HG03432 (cell line): Measurements from ENCODE around the gene SOCS3.
"Not testable (repeated sequence)": the region's sequence is repeated elsewhere in the genome, so short reads cannot be mapped to it uniquely, and the experiment has no call there.

Experiments used
- ATAC-seq: cut with Tn5 transposase; IDR thresholded peaks from one replicate; pipeline ENCODE4 v1.9.1; 2021; ENCODE audit warnings: mild to moderate bottlenecking, moderate library complexity; ENCODE audit not compliant: unreplicated experiment

Gene SOCS3

DNA sequence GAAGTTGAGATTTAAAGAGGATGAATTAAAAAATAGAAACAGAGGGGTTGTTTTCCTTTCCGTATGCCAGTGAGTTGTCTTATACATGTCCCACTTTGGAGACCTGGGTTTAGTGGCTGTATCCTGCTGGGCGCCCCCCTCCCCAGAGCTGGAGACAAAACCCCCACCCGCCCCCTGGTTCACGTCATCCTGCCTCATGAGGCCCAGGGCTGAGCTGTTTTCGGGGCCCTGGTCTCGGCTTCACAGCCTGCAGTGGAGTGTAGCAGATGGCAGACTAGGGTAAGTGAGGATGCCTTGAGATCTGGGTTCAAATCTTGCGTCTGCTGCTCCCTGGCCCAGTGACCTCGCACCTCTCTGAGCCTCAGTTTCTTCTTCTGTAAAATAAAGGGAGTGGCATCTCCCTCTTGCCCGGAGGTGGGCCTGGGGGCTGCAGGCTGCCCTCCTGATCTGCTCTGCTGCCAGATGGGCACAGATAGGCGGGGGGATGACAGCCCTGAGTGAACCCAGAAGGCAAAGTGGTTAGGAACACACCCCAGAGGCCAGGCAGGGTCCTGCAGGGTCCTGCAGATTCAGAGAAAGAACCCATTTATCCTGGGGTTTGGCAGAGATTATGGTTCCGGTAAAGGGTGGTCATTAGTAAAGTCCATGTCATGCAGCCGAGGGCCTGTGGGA is 45.1 kb downstream of the SOCS3 start:
- no peak for ATAC-seq

DNA sequence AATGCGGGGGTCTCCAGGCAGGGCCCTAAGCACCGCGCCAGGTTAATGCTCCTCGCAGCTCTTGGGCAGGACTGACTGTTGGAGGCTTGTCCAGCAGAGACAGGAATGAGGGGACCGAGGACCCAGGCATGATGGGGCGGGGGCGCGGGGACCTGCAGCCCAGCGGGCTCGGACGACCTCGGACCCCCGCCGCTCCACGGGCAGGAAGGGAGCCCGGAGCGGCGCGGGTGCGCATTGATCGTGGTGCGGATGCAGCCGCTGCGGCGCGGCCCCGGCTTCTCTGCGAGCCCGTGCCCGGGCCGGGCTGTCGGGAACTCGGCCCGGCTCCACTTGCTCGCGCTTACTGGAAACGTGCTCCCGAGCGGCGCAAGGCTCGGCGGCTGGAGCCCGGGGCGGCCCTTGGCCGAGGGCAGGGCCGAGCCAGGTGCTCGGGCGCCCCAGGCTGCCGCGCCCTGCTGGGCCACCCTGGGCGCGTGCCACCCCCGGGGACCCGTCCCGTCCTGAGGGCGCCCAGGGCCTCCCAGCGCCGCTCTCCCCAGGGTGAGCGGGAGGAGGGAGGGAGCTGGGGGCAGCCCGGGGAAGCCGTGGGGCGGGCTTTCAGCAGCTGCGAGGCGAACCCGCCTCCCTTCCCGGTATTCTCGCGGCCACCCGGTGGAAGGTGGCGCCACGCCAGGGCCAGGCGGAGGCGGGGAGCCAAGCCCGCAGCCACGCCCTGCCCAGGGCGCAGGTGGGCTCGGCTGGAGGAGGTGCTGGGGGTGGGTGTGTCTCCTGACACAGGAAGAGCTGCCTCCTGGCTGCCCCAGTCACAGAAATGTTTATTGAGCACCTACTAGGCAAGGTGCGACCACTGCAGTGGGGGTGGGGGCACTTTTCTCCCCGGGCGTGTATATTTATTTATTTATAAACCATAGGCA is 45.9 kb downstream of the SOCS3 start:
- ATAC-seq: peak; percentile 49

DNA sequence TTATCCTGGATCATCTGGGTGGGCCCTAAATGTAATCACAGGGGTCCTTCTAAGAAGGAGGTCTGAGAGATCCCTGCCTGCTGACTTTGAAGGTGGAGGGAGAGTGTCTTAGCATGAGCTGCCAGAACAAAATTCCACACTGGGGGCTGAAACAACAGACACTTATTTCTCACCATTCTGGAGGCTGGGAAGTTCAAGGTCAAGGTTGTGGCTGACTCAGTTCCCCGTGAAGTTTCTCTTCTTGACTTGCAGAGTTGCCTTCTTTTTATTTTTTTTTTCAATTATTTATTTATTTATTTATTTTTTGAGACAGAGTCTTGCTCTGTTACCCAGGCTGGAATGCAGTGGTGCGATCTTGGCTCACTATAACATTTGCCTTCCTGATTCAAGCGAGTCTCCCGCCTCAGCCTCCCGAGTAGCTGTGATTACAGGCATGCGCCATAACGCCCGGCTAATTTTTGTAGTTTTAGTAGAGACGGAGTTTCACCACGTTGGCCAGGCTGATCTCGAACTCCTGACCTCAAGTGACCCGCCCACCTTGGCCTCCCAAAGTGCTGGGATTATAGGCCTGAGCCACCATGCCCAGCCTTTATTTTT is 50.1 kb downstream of the SOCS3 start:
- ATAC-seq: not testable (repeated sequence)

DNA sequence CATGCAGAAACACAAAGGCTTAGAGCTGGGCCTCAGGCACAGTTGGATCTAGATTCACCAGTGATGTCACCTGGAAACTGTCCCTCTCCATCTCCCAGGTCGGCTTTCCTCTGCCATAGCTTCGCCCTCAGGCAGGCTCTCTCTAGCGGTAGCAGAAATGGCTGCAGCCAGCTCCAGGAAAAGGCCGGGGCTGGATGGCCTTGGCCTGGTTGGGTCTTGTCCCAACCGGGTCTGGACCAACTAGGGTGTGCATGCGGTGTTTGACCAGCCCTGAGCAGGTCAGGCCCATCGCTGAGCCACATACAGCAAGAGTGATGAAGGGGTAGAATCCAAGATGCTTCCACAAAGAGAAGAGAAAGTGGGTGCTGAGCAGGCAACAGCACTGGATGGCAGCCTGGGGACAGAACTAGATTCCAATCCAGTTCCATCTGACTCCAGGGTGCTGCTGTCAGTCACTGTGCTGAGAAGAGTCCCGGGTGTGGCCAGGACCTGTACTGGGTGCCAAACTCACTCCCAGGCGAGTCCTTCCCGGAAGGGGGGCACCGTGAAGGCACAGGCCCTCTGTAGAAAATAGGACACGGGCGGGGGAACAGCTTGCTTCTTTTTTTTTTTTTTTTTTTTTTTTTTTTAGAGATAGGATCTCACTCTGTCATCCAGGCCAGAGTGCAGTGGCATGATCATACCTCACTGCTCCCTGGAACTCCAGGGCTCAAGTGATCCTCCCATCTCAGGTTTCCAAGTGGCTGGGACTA is 51.8 kb downstream of the SOCS3 start:
- no peak for ATAC-seq

DNA sequence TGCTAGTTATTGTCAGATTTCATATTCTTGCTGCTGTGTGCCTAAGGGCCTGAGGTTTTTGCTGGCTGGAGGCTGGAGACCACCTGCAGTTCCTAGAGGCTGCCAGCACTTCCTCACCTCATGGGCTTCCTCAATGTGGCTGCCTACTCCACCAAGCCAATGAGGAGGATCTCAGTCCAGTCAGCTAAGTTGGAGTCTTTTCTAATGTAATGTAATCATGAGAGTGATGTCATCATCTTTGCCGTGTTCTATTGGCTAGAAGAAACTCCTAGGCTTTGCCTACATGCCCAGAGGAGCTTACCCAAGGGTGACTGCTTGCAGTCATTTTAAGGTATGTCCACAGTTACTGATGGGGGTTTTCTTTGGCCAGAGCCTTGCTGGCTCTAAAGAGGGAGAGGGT is 53.0 kb downstream of the SOCS3 start:
- ATAC-seq: no peak
